DOHH2 (cell line): ENCODE measurements around the gene RHOC.

Experiments
- H3F3A ChIP-seq: fragments of 200-600 bp; sonication (generic), shearing (Covaris generic); 2 replicates; pipeline ENCODE4 v1.6.0; 2016; ENCODE audit warnings: antibody characterized with exemption, mild to moderate bottlenecking; ENCODE audit not compliant: control insufficient read depth, insufficient read depth
- H3K27ac ChIP-seq: fragments of 200-600 bp; sonication (generic); 2 replicates; pipeline ENCODE4 v1.5.1; 2014; ENCODE audit warnings: low read depth, mild to moderate bottlenecking, low read length, moderate library complexity
- H3K27me3 ChIP-seq: fragments of 200-600 bp; sonication (generic); 2 replicates; pipeline ENCODE4 v1.6.1; 2014; ENCODE audit warnings: mild to moderate bottlenecking, low read length, mixed read lengths; ENCODE audit not compliant: control insufficient read depth
- H3K36me3 ChIP-seq: fragments of 200-600 bp; sonication (generic); 2 replicates; pipeline ENCODE4 v1.6.1; 2014; ENCODE audit warnings: mild to moderate bottlenecking, low read length, moderate library complexity, mixed read lengths; ENCODE audit not compliant: control insufficient read depth
- H3K4me1 ChIP-seq: fragments of 200-600 bp; sonication (generic); 2 replicates; pipeline ENCODE4 v1.6.1; 2014; ENCODE audit warnings: mild to moderate bottlenecking, low read length, mixed read lengths; ENCODE audit not compliant: control insufficient read depth
- H3K4me2 ChIP-seq: fragments of 200-600 bp; sonication (generic); 2 replicates; pipeline ENCODE4 v1.6.0; 2014; ENCODE audit warnings: mild to moderate bottlenecking, low read length, moderate library complexity
- H3K4me3 ChIP-seq: fragments of 200-600 bp; sonication (generic); 2 replicates; pipeline ENCODE4 v1.5.1; 2014; ENCODE audit warnings: mild to moderate bottlenecking, low read length, mixed read lengths
- H3K79me2 ChIP-seq: fragments of 200-600 bp; sonication (generic); 2 replicates; pipeline ENCODE4 v1.6.1; 2014; ENCODE audit warnings: mild to moderate bottlenecking, low read length, mixed read lengths; ENCODE audit not compliant: control insufficient read depth
- H3K9me2 ChIP-seq: fragments of 200-600 bp; sonication (generic); replicated peaks from 2 replicates; pipeline ENCODE4 v1.6.1; 2014; ENCODE audit warnings: mild to moderate bottlenecking, low read length, mixed read lengths; ENCODE audit not compliant: control insufficient read depth
- H3K9me3 ChIP-seq: fragments of 200-600 bp; sonication (generic); 2 replicates; pipeline ENCODE4 v1.6.1; 2014; ENCODE audit warnings: antibody characterized with exemption, low read length, mixed read lengths; ENCODE audit not compliant: control insufficient read depth, insufficient read depth
- H4K20me1 ChIP-seq: fragments of 200-600 bp; sonication (generic); 2 replicates; pipeline ENCODE4 v1.6.0; 2014; ENCODE audit warnings: low read depth, mild to moderate bottlenecking, antibody characterized with exemption, low read length, moderate library complexity; ENCODE audit not compliant: control insufficient read depth, insufficient read depth
- CTCF ChIP-seq: fragments of 200-600 bp; sonication (generic); IDR thresholded peaks from one replicate; pipeline ENCODE4 v1.5.1; 2014; ENCODE audit warnings: antibody characterized with exemption, mild to moderate bottlenecking, low read depth, low read length; ENCODE audit not compliant: poor library complexity, severe bottlenecking
- EZH2phosphoT487 ChIP-seq: fragments of 200-600 bp; sonication (generic); IDR thresholded peaks from 2 replicates; pipeline ENCODE4 v1.6.1; 2017; ENCODE audit warnings: borderline replicate concordance, mild to moderate bottlenecking, antibody characterized with exemption, low read length, moderate library complexity, mixed read lengths

The RHOC gene

DNA sequence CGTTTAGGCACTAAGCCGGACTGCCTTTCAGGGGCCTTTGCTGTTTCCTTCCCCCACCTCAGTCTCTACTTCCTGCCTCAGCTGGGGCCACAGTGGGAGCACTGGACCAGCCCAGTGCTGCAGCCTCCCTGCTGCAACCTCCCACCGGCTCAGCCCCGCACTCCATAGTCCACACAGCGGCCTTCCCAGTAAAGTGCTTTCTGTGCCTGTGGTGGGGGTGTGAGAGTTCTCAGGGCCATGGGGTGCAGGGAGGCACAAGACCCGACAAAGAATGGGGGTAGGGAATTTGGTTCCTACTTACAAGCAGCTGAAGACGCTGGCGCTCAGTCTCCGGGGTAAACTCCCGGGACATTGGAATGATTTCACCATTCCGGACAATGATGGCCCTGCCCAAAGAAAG lies 4.7 kb upstream of the RHOC start:
- no peak overlapping the region for H3K27ac ChIP-seq
- H3K4me3 ChIP-seq, result no peak overlapping the region
- peaks cover 40% of the 10 kb centered on the region for H3K4me1 ChIP-seq
- H3K36me3 ChIP-seq, result no peaks in the 10 kb centered on the region
- TF ChIP-seq CTCF, result no peak
- TF ChIP-seq EZH2phosphoT487, result no peak
- no peak overlapping the region for H3K4me2 ChIP-seq
- H3K9me2 ChIP-seq, result no peaks in the 10 kb centered on the region
- H3F3A ChIP-seq, result 0 out of 2 replicates have a peak, but pooled peaks cover 2% of the 10 kb centered on the region
- H3K79me2 ChIP-seq, result no peaks in the 10 kb centered on the region
- H4K20me1 ChIP-seq, result 0 out of 2 replicates have a peak, but pooled peaks cover 4% of the 10 kb centered on the region
- H3K27me3 ChIP-seq, result peaks cover 10% of the 10 kb centered on the region
- no peaks in the 10 kb centered on the region for H3K9me3 ChIP-seq

- peaks cover 10% of the 10 kb centered on the region for H3K27me3 ChIP-seq
- H3F3A ChIP-seq, result 0 out of 2 replicates have a peak, but pooled peaks cover 2% of the 10 kb centered on the region
- H3K79me2 ChIP-seq, result no peaks in the 10 kb centered on the region
- 0 out of 2 replicates have a peak, but pooled peaks cover 4% of the 10 kb centered on the region for H4K20me1 ChIP-seq
- H3K9me3 ChIP-seq, result no peaks in the 10 kb centered on the region
- H3K9me2 ChIP-seq, result no peaks in the 10 kb centered on the region
- H3K4me2 ChIP-seq, result no peak overlapping the region
- TF ChIP-seq CTCF (no peak), EZH2phosphoT487 (no peak)
- no peaks in the 10 kb centered on the region for H3K36me3 ChIP-seq
- no peak overlapping the region for H3K27ac ChIP-seq
- H3K4me3 ChIP-seq, result no peak overlapping the region
- H3K4me1 ChIP-seq, result peaks cover 45% of the 10 kb centered on the region
Observed at GRCh38 chr1:112711041-112711440, 4.1 kb upstream of the RHOC start.

GRCh38 chr1:112710586-112710985 lies 3.7 kb upstream of the RHOC start:
- no peak for TF ChIP-seq EZH2phosphoT487
- no peak for TF ChIP-seq CTCF

GRCh38 chr1:112710159-112710558 lies 3.2 kb upstream of the RHOC start:
- Histone ChIP-seq H3K4me2 (no peak overlapping the region), H3K4me1 (peaks cover 47% of the 10 kb centered on the region), H3K27ac (no peak overlapping the region), H3K9me2 (no peaks in the 10 kb centered on the region), H3K9me3 (no peaks in the 10 kb centered on the region), H3K4me3 (no peak overlapping the region), H3K36me3 (no peaks in the 10 kb centered on the region), H3K79me2 (no peaks in the 10 kb centered on the region), H3K27me3 (peaks cover 10% of the 10 kb centered on the region), H4K20me1 (0 out of 2 replicates have a peak, but pooled peaks cover 4% of the 10 kb centered on the region), H3F3A (0 out of 2 replicates have a peak, but pooled peaks cover 6% of the 10 kb centered on the region)
- no peak for TF ChIP-seq CTCF
- TF ChIP-seq EZH2phosphoT487, result no peak

More at GRCh38 chr1:112710586-112710985, 3.7 kb upstream of the RHOC start:
- no peaks in the 10 kb centered on the region for H3K79me2 ChIP-seq
- no peaks in the 10 kb centered on the region for H3K36me3 ChIP-seq
- H3K9me3 ChIP-seq, result no peaks in the 10 kb centered on the region
- no peaks in the 10 kb centered on the region for H3K9me2 ChIP-seq
- peaks cover 10% of the 10 kb centered on the region for H3K27me3 ChIP-seq
- H3K27ac ChIP-seq, result no peak overlapping the region
- H3K4me1 ChIP-seq, result peaks cover 45% of the 10 kb centered on the region
- 0 out of 2 replicates have a peak, but pooled peaks cover 3% of the 10 kb centered on the region for H3F3A ChIP-seq
- H3K4me3 ChIP-seq, result no peak overlapping the region
- H4K20me1 ChIP-seq, result 0 out of 2 replicates have a peak, but pooled peaks cover 4% of the 10 kb centered on the region
- no peak overlapping the region for H3K4me2 ChIP-seq
